Endodermal cell (in vitro differentiated cells): ENCODE results near the gene WDR19. TPM values are rescaled to one million over a fixed set of nuclear protein-coding genes. Genes with fewer than 3 reads are reported as not detected.

Source experiments
- DNase-seq: peaks from one replicate; pipeline ENCODE4 v3.0.0-alpha.2; 2017
- H3K27ac ChIP-seq: 2 replicates; pipeline ENCODE4 v1.5.1; 2013; ENCODE audit warnings: mild to moderate bottlenecking, low read depth, low read length, moderate library complexity
- H3K27me3 ChIP-seq: 2 replicates; pipeline ENCODE4 v1.6.1; 2013; ENCODE audit warnings: mild to moderate bottlenecking, low read length, moderate library complexity; ENCODE audit not compliant: insufficient read depth, control insufficient read depth, poor library complexity, severe bottlenecking
- H3K36me3 ChIP-seq: 2 replicates; pipeline ENCODE4 v1.7.0; 2013; ENCODE audit warnings: mild to moderate bottlenecking, low read length, moderate library complexity; ENCODE audit not compliant: control insufficient read depth, insufficient read depth
- H3K4me1 ChIP-seq: one replicate; pipeline ENCODE4 v1.7.0; 2013; ENCODE audit warnings: low read length; ENCODE audit not compliant: control insufficient read depth, insufficient read depth
- H3K4me3 ChIP-seq: 2 replicates; pipeline ENCODE4 v1.5.1; 2013; ENCODE audit warnings: mild to moderate bottlenecking, low read length, moderate library complexity
- H3K9ac ChIP-seq: 2 replicates; pipeline ENCODE4 v1.6.1; 2013; ENCODE audit warnings: mild to moderate bottlenecking, low read length, moderate library complexity; ENCODE audit not compliant: poor library complexity, severe bottlenecking; ENCODE audit errors: extremely low read depth
- H3K9me3 ChIP-seq: 2 replicates; pipeline ENCODE4 v1.6.1; 2013; ENCODE audit warnings: mild to moderate bottlenecking, low read length, moderate library complexity; ENCODE audit not compliant: control insufficient read depth
- H3K27ac Mint-ChIP-seq: 2 replicates; pipeline ENCODE4 v1.8.0; 2020; ENCODE audit warnings: mixed read lengths
- H3K27me3 Mint-ChIP-seq: 2 replicates; pipeline ENCODE4 v1.8.0; 2021; ENCODE audit warnings: mild to moderate bottlenecking, mixed read lengths; ENCODE audit not compliant: insufficient read depth
- H3K36me3 Mint-ChIP-seq: 2 replicates; pipeline ENCODE4 v1.8.0; 2020; ENCODE audit warnings: low read depth, mixed read lengths
- H3K4me1 Mint-ChIP-seq: 2 replicates; pipeline ENCODE4 v1.8.0; 2020; ENCODE audit warnings: mixed read lengths
- H3K4me3 Mint-ChIP-seq: 2 replicates; pipeline ENCODE4 v1.8.0; 2020; ENCODE audit warnings: mild to moderate bottlenecking, moderate library complexity, mixed read lengths
- H3K9me3 Mint-ChIP-seq: 2 replicates; pipeline ENCODE4 v1.8.0; 2020; ENCODE audit warnings: mild to moderate bottlenecking, mixed read lengths
- CTCF ChIP-seq: fragments of 200-600 bp; sonication (generic); conservative IDR thresholded peaks from 2 replicates; pipeline ENCODE4 v1.5.0; 2021; ENCODE audit warnings: antibody characterized with exemption, mild to moderate bottlenecking
- WGBS, 2 experiments: methylation state at CpG; one replicate each; pipeline versions ENCODE4 v1.1.5 to v1.1.7; 2013; ENCODE audit warnings: missing lambda C conversion rate in 2 of 2, mixed read lengths in 1 of 2; ENCODE audit not compliant: insufficient coverage in 1 of 2, insufficient read length in 1 of 2; 5-methylcytosine and 5-hydroxymethylcytosine counted together
- total RNA-seq, 2 donors: library from RNA; stranded (reverse); fragmentation: NEBNext Ultra II Directional in 1 of 2; extraction: Animal tissue kit (Norgen Biotek cat#: 25700) in 1 of 2; gene quantifications; 2 replicates in 1 of 2; 3 replicates in 1 of 2; pipeline ENCODE4 v1.2.1, GENCODE V29; 2021

WDR19 gene
- total RNA-seq, 2 donors from 2014 or later = 51.9 to 60.2 TPM

GRCh38 chr4:39181520-39181904 lies 817 bp upstream of the WDR19 start:
- Histone ChIP-seq H3K4me3 (peak overlapping the region; percentile 78), H3K4me1 (no peaks in the 10 kb centered on the region), H3K9me3 (no peaks in the 10 kb centered on the region), H3K9ac (no peak overlapping the region), H3K36me3 (peaks cover 8% of the 10 kb centered on the region), H3K27me3 (peaks cover 8% of the 10 kb centered on the region), H3K27ac (no peak overlapping the region)
- H3K36me3 Mint-ChIP-seq = peaks cover 4% of the 10 kb centered on the region
- no peak overlapping the region for H3K27ac Mint-ChIP-seq
- no peak overlapping the region for H3K4me3 Mint-ChIP-seq
- peaks cover 10% of the 10 kb centered on the region for H3K27me3 Mint-ChIP-seq
- peaks cover 2% of the 10 kb centered on the region for H3K4me1 Mint-ChIP-seq
- H3K9me3 Mint-ChIP-seq = no peaks in the 10 kb centered on the region
- WGBS, 2 experiments = 92 to 93% methylated on average over 9 of the region's 9 CpGs
- no peak for TF ChIP-seq CTCF
- no peak for DNase-seq

- Histone ChIP-seq H3K27ac (no peak overlapping the region), H3K4me1 (no peaks in the 10 kb centered on the region), H3K9me3 (peaks cover 10% of the 10 kb centered on the region), H3K4me3 (no peak overlapping the region), H3K27me3 (no peaks in the 10 kb centered on the region), H3K9ac (no peak overlapping the region), H3K36me3 (peaks cover 43% of the 10 kb centered on the region)
- peaks cover 5% of the 10 kb centered on the region for H3K9me3 Mint-ChIP-seq
- no peaks in the 10 kb centered on the region for H3K4me1 Mint-ChIP-seq
- no peaks in the 10 kb centered on the region for H3K27me3 Mint-ChIP-seq
- WGBS, 2 experiments = 94 to 100% methylated on average over 1 to 3 of the region's 3 CpGs
- TF ChIP-seq CTCF = no peak
- H3K4me3 Mint-ChIP-seq = no peak overlapping the region
- no peak overlapping the region for H3K27ac Mint-ChIP-seq
- no peak for DNase-seq
- peaks cover 39% of the 10 kb centered on the region for H3K36me3 Mint-ChIP-seq
These were observed 19.6 kb downstream of the WDR19 start for GRCh38 chr4:39201963-39202362.

DNA sequence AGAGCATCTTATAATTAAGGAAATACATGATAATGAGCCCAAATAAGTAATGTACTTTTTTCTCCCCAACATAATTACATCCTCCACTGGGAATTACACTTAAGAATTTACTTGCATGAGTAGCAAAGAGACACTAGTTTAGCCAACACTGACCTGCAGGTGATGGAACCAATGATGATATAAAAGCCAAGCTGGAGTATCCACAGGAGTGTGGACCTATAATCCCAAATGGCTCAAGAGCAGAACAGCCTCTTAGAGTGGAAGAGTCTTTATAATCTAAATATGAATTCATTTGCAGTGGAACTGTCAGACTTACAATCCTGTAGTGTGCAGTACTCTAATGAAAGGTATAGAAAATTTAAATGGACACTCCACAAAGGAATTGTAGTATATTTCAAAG lies 22.2 kb downstream of the WDR19 start:
- TF ChIP-seq CTCF = no peak
- H3K9me3 Mint-ChIP-seq = peaks cover 5% of the 10 kb centered on the region

More for the DNA sequence above, 22.2 kb downstream of the WDR19 start:
- Mint-ChIP-seq H3K4me3 (no peak overlapping the region), H3K4me1 (no peaks in the 10 kb centered on the region), H3K36me3 (peaks cover 59% of the 10 kb centered on the region), H3K27ac (no peak overlapping the region), H3K27me3 (no peaks in the 10 kb centered on the region)
- no peak overlapping the region for H3K9ac ChIP-seq
- H3K36me3 ChIP-seq = peaks cover 62% of the 10 kb centered on the region
- no peak overlapping the region for H3K4me3 ChIP-seq
- peaks cover 10% of the 10 kb centered on the region for H3K9me3 ChIP-seq
- DNase-seq = no peak
- no peaks in the 10 kb centered on the region for H3K4me1 ChIP-seq
- no peaks in the 10 kb centered on the region for H3K27me3 ChIP-seq
- no peak overlapping the region for H3K27ac ChIP-seq
